HG03575 (cell line): ENCODE measurements around the gene ZFR2.
"Not testable (repeated sequence)": the region's sequence is repeated elsewhere in the genome, so short reads cannot be mapped to it uniquely, and the experiment has no call there.

Experiments used
- ATAC-seq: cut with Tn5 transposase; IDR thresholded peaks from one replicate; pipeline ENCODE4 v1.9.1; 2021; ENCODE audit not compliant: unreplicated experiment, insufficient number of reproducible peaks, low FRiP score; ENCODE audit errors: extremely low read depth

Gene ZFR2

DNA sequence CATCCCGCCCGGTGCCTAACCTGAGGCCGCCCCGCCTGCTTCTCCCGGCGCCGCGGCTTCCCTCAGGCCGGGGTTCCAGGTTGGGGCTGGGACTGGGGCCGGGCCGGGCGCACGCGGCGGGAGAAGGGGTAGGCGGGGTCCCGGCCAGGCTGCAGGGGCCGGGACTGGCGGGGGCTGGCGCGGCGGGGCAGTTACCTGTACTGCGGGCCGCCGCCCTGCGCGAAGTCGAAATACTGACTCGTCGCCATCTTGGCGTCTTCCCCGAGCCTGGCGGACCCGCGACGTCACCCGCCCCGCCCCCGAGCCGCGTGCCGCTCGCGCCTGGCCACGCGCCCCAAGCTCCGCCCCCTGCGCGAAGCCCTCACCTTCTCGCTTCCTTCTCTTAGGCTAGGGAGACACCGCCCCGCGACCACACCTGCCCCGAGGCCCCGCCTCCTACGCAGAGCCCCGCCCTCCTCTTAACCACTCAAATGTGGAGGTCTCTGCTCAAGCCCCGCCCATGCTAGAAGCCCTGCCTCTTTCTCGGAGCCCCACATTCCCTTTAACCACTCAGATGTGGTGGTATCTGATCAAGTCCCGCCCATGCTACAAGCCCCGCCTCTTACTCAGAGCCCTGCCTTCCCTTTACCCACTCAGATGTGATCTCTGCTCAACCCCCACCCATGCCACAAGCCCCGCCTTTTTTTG lies at the start of gene ZFR2:
Gene ZFR2 (minus strand): TSS at position 269 of the 687 bp plus-strand sequence. CDS start 21 bp downstream, at position 248.
- ATAC-seq, result no peak

DNA sequence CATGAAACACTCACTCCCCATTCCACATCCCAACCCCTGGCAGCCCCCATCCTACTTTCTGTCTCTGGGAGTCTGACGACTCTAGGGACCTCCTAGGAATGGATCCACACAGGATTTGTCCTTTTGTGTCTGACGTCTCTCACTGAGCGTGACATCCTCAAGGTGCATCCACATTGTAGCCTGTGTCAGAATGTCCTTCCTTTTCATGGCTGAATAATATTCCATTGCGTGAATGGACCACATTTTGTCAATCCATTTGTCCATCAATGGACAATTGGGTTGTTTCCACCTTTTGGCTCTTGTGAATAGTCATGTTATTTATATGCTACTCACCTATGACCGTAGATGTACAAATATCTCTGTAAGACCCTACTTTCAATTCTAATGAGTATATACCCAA lies 47.2 kb upstream of the ZFR2 start:
- no peak for ATAC-seq

DNA sequence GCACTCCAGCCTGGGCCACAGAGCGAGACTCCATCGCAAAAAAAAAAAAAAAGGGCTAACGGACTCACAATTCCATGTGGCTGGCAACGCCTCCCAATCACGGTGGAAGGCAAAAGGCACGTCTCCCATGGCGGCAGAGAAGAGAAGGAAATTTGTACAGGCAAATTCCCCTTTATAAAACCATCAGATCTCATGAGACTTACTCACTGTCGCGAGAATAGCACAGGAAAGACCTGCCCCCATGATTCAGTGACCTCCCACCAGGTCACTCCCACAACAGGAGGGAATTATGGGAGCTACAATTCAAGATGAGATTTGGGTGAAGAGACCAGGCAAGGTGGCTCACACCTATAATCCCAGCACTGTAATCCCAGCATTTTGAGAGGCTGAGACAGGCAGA lies 45.4 kb upstream of the ZFR2 start:
- ATAC-seq, result no peak

DNA sequence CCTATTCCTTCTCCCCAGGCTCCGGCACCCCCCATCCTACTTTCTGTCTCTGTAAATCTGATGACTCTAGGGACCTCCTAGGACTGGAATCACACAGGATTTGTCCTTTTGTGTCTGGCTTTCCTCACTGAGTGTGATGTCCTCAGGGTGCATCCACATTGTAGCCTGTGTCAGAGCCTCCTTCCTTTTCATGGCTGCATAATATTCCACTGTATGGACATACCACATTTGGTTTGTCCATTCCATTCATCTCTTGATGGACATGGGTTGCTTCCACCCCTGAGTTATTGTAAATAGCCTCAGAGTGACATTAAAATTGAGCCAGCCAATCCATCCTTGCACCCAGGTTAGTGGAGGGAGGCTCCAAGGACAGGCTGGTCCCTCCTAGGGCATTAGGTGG lies 41.3 kb upstream of the ZFR2 start:
- no peak for ATAC-seq

DNA sequence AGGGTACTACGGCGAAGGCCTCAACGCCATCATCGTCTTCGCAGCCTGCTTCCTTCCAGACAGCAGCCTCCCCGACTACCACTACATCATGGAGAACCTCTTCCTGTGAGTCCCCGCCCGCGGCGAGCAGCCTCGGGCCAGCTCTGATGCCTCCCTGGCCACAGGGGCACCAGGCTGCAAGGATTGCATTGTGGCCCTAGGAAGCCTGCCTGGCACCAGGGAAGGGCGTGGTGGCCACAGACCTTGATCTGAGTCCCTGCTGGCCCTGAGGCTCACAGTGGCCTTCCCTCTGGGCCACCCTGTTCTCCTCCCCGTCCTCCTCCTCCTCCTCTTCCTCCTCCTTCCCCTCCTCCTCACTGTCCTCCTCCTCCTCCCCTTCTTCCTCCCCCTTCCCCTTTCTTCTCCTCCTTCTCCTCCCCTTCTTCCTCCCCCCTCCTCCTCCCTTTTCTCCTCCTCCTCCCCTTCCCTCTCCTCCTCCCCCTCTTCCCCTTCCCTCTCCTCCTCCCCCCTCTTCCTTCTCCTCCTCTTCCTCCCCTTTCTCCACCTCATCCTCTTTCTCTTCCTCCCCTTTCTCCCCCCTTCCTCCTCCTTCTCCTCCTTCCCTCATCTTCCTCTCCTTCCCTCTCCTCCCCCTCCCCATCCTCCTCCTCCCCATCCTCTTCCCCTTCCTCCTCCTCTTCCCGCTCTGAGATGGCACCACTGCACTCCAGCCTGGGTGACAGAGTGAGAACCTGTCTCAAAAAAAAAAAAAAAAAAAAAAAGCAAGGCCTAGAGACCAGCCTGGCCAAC lies 39.6 kb upstream of the ZFR2 start:
- no peak for ATAC-seq

DNA sequence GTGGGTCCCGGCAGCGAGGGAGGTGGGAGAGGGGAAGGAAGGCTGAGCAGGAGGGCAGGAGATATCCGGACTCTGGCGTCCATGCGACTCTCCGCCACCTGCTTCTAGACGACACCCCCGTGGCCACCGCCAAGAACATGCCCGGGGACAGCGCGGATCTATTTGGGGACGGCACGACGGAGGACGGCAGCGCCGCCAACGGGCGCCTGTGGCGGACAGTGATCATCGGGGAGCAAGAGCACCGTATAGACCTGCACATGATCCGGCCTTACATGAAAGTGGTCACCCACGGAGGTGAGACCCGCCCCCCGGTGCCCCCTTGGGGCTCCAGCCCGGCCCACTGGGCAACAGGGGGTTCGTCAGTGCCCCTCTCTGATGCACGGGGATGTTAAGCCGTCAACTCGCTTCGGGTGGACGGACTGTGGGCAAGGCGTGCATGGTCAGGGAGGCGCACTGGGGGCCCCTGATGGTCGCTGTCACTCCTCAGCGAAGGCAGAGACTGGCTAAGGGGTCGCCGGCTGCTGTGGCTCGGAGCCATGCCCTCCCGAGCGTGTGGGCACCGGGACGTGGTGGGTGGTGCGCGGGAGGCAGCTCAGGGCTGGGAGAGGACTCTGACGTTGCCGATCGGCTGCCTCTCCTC lies 38.9 kb upstream of the ZFR2 start:
- ATAC-seq, result no peak

DNA sequence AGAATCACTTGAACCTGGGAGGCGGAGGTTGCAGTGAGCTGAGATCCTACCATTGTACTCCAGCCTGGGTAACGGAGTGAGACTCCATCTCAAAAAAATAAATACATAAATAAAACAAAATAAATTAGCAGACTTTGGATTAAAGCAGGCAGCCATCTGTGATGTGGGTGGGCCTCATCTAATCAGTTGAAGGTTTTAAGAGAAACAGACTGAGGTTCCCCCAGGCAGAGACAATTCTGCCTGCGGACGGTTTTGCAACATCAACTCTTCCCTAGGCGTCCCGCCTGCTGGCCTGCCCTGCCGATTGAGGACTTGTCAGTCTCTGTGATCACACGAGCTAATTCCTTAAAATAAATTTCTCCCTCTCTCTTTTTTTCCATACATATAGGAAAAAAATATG lies 35.4 kb upstream of the ZFR2 start:
- ATAC-seq, result no peak

DNA sequence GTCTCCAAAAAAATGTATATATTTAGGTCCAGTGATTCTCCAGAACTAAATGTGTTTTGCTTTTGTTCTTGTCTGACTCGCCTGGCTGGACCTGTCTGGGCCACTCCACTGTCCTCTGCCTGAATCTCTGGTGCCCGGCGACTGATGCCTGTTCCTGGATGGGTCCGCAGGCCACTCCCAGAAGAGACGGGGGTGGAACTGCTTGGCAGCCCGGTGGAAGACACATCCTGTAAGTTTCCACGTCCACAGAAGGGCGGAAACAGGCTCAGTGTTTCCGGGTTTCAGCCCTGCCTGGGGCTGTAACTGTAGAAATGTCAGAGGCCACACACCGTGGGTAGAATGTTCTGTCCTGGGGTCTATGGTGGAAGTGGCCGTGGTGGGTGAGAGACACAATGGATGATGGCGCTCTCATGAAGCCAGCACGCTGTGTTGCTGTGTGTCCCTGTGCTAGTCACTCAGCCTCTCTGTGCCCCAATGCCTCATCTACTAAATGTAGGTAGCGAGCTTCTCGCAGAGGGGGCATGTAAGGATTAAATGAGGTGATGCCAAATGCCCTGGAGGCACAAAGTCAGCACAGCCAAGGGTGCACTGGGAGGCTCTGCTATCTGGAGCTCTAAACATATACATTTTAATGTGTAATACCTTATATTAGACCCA lies 33.6 kb upstream of the ZFR2 start:
- ATAC-seq, result no peak

DNA sequence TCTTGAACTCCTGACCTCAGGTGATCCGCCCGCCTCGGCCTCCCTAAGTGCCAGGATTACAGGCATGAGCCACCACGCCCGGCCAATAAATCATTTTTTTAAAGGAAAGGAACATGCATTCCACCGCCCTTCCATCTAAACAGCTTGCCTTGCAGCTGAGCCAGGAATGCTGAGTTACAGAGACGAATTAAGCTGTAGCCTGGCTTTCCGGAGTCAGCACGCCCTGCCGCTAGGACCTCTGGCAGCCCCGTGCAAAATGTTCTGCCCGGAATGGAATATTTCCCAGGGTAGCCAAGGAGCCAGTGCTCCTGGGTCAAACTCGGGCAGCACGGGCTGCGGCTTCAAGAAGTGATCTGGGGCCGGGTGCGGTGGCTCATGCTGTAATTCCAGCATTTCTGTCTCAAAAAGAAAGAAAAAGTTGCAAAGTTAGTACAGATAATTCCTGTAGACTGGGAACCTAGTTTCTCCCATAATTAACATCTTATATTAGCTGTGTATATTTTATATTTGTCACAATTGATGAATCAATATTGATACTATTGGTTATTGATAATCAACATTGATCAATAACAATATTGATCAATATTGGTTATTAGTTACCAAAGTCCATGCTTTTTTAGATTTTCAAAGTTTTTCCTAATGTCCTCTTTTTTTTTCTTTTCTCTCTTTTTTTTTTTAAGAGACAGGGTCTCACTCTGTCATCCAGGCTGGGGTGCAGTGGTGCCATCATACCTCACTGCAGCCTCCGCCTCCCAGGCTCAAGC lies 30.9 kb upstream of the ZFR2 start:
- ATAC-seq, result no peak

DNA sequence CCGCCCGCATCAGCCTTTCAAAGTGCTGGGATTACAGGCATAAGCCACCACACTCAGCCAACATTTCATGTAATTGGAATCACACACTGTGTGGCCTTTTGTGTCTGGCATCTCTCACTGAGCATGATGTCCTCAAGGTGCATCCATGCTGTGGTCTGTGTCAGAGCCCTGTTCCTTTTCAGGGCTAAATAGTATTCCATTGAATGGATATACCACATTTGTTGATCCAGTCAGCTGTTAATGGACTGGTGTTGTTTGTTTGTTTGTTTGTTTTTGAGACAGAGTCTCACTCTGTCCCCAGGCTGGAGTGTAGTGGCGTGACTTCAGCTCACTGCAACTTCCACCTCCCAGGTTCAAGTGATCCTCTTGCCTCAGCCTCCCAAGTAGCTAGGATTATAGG lies 29.6 kb upstream of the ZFR2 start:
- ATAC-seq, result no peak

DNA sequence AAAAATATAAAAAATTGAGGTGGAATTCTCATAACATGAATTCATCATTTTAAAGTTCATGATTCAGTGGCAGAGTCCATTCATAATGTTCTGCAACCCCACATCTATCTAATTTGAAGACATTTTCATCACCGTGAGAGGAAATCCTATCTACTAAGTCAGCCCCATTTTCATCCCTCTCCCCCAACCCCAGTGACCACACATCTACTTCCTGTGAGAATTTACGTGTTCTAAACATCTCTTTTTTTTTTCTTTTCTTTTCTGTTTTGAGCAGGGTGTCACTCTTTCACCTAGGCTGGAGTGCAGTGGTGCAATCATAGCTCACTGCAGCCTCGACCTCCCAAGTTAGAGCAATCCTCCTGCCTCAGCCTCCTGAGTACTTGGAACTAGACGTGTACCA lies 29.1 kb upstream of the ZFR2 start:
- no peak for ATAC-seq

DNA sequence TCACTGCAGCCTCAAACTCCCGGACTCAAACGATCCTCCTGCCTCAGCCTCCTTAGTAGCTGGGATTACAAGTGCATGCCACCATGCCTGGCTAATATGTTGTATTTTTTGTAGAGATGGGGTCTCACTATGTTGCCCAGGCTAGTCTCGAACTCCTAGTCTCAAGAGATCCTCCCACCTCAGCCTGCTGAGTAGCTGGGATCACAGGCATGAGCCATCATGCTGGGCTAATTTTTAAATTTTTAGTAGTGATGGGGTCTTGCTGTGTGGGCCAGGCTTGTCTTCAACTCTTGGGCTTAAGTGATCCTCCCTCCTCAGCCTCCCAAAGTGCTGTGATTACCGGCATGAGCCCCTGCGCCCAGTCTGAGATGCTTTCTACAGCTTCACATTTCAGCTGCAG lies 26.9 kb upstream of the ZFR2 start:
- ATAC-seq, result no peak

DNA sequence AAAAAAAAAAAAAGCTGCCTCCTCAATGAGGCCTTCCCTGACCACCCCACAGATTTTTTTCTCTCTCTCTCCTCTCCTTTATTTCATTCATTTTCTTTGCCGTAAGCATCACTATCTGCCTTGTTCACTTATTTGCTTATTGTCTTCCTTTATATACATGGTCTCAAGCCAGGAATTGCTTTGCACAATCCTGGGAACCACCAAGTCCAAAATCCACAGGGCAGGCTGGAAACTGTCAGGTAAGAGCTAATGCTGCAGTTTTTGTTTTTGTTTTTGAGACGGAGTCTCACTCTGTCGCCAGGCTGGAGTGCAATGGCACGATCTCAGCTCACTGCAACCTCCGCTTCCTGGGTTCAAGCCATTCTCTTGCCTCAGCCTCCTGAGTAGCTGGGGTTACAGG lies 26.1 kb upstream of the ZFR2 start:
- not testable (repeated sequence) for ATAC-seq

DNA sequence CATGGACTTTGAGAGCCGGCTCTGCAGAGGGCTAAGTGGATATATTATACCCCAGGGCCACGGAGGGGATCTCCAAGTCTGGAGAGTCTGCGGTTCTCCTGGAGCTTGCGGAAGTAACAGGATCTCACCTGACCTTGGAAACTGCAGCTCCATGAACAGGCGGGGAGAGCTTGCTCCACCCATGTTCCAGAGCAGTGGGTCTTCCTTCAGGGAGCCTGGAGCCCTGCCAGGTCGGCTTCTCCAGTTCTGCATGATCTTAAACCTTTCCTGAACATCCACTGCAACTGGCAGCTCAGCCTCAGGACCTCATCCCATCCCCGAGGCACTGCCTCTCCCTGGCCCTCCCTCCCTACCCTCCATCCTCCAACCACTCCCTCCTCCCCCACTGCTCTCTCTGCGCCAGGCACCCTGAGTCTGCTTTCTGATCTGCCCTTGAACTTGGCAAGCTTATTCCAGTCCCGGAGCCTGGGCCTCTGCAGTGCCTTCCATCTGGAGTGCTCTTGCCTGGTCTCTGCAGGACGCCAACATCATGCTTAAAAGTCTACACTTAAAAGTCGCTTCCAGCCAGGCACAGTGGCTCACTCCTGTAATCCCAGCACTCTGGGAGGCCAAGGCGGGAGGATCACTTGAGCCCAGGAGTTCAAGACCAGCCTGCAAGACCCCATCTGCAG lies 24.8 kb upstream of the ZFR2 start:
- ATAC-seq, result no peak

DNA sequence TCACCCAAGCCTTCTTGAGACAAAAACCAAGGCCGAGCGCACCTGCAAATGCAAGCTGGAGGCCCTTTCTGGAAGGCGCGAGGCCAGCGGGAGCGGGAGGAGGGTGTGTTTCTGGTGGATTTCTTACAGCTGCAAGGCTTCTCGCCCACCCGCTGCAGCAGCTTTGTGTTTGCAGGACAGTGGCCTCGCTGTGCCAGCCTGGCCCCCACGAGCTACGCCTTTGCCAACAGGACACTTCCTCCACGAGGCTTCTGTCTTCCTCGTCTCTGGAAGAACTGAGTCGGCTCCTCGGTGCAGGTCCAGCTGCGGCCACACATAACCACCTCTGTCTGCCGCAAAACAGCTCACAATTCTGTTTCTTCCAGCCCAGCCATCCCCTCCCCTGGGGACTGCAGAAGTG lies 21.8 kb upstream of the ZFR2 start:
- ATAC-seq, result no peak

DNA sequence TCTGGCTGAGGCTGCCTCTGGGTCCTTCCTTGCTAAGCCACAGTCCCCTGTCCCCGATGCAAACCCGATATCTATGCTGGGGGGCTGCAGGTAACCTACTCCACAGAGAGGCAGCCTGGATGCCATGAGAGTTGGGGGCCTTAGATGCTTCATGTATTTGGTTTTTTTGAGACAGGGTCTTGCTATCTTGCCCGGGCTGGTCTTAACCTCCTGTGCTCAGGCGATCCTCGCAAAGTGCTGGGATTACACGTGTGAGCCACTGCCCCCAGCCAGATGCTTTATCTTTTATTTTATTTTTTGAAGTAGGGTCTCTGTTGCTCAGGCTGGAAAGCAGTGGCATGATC lies 13.2 kb upstream of the ZFR2 start:
- no peak for ATAC-seq

DNA sequence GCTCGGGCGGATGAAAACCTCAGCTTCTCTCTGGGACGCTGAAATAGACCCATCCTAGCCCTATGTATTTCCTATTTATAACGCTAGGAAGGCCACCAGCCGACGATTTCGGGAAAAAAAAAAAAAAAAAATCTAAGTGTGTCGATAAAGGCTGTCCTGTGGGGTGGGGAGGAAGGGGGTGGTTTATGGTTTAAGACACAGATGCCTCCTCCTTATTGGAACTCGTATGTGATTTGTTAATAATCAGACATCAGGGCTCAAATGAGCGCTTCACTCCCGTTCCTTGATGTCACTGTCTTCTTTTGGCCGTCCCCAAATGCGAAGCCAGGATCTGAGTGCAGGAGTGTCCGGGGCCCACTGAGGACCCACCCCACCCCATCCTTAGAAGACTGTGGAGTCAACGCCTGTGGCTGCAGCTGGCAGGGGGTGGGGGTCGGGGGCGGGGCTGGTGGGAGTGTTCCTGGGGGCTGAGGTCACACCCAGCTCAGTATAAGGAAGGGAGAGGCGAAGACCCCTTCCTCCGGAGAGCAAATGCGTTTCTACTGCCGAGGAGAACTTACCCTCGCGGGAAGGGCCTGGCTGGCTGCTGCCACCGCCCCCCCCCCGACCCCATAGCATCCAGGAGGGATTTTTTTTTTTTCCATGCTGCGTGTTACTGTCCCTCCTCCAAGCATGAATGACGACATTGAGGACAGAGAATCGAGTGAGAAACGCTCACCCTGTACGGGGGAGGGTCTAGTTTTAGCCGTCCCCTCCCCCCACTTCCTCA lies 12.6 kb upstream of the ZFR2 start:
- ATAC-seq, result no peak
